Panc1 (cell line): Measurements from ENCODE around the gene ZP2. TPM values are rescaled to one million over a fixed set of nuclear protein-coding genes. Genes with fewer than 3 reads are reported as not detected.

Experiments
- ATAC-seq: fragments of 200-7000 bp; cut with Tn5 transposase; 2 replicates; pipeline ENCODE4 v1.9.1; 2020; ENCODE audit warnings: mild to moderate bottlenecking, moderate library complexity
- BruUV-seq: library from RNA; stranded (reverse); fragments of 400-500 nt; replicated peaks from 2 replicates; lab custom pipeline; 2021; lab: Mats Ljungman, UMichigan
- CTCF ChIA-PET: fragments of 300-600 bp; sonication (Branson Sonifier 250); formaldehyde crosslinking; loops from one replicate; lab custom pipeline; 2022; ENCODE audit warnings: antibody characterized with exemption; lab: Charles Lee
- POLR2A ChIA-PET: fragments of 300-600 bp; sonication (Branson Sonifier 250); formaldehyde crosslinking; loops from one replicate; lab custom pipeline; 2022; ENCODE audit warnings: antibody characterized with exemption; lab: Charles Lee
- DNase-seq: peaks from one replicate; pipeline ENCODE4 v3.0.0-alpha.2; 2010; ENCODE audit warnings: low read depth, low spot score
- H3K27ac ChIP-seq: 2 replicates; pipeline ENCODE4 v1.5.1; 2011; ENCODE audit warnings: mild to moderate bottlenecking, low read length, inconsistent platforms
- H3K27me3 ChIP-seq: fragments of 200-500 bp; sonication (Bioruptor generic); 2 replicates; pipeline ENCODE4 v1.6.0; 2014; ENCODE audit warnings: low read length, inconsistent platforms; ENCODE audit not compliant: control insufficient read depth, insufficient read depth
- H3K36me3 ChIP-seq: fragments of 200-500 bp; sonication (Bioruptor generic); 2 replicates; pipeline ENCODE4 v1.5.1; 2014; ENCODE audit warnings: inconsistent platforms, mild to moderate bottlenecking, low read length, moderate library complexity; ENCODE audit not compliant: control insufficient read depth, insufficient read depth
- H3K4me1 ChIP-seq: 2 replicates; pipeline ENCODE4 v1.5.1; 2011; ENCODE audit warnings: inconsistent platforms, mild to moderate bottlenecking, low read length, moderate library complexity; ENCODE audit not compliant: control insufficient read depth, insufficient read depth
- H3K4me3 ChIP-seq, 2 experiments: 2 replicates each; pipeline ENCODE4 v1.5.1; 2011 to 2012; ENCODE audit warnings: low read depth in 2 of 2, low read length in 2 of 2, mild to moderate bottlenecking in 2 of 2, inconsistent platforms in 1 of 2, moderate library complexity in 1 of 2
- H3K9me3 ChIP-seq: fragments of 200-500 bp; sonication (Bioruptor generic); 2 replicates; pipeline ENCODE4 v1.5.1; 2014; ENCODE audit warnings: low read depth, mild to moderate bottlenecking, inconsistent platforms, low read length, moderate library complexity; ENCODE audit not compliant: control insufficient read depth, insufficient read depth
- CTCF ChIP-seq: fragments of 450-650 bp; IDR thresholded peaks from 2 replicates; pipeline ENCODE4 v1.5.1; 2017; ENCODE audit warnings: mild to moderate bottlenecking
- POLR2AphosphoS5 ChIP-seq: IDR thresholded peaks from 2 replicates; pipeline ENCODE4 v1.6.1; 2012; ENCODE audit warnings: mild to moderate bottlenecking, low read depth, low read length, moderate library complexity
- REST ChIP-seq, 2 experiments: IDR thresholded peaks; 2 replicates each; pipeline ENCODE4 v1.6.1; 2011 to 2012; ENCODE audit warnings: low read depth in 2 of 2, control low read depth in 1 of 2, low read length in 1 of 2, mild to moderate bottlenecking in 1 of 2, moderate library complexity in 1 of 2; ENCODE audit not compliant: insufficient read depth in 1 of 2
- SIN3A ChIP-seq: IDR thresholded peaks from 2 replicates; pipeline ENCODE4 v1.6.1; 2012; ENCODE audit warnings: low read depth, mild to moderate bottlenecking, low read length, moderate library complexity, borderline replicate concordance; ENCODE audit not compliant: insufficient read depth
- TCF7L2 ChIP-seq: IDR thresholded peaks from 2 replicates; pipeline ENCODE4 v1.6.1; 2011; ENCODE audit warnings: mild to moderate bottlenecking, low read depth, low read length, inconsistent platforms
- in situ Hi-C: cut with HindIII; loops from 2 replicates; pipeline ENCODE4 v1.10.0; 2016; ENCODE audit warnings: low sequenced_read_pairs, low pct_unique_long_range_greater_than_20kb
- intact Hi-C: fragments of 100-400 bp; cut with micrococcal nuclease; formaldehyde crosslinking; loops from one replicate; pipeline ENCODE4 v1.10.0; 2022; ENCODE audit not compliant: unreplicated experiment
- total RNA-seq: library from RNA; stranded (reverse); gene quantifications from one replicate; pipeline ENCODE4 v1.2.1, GENCODE V29; 2021; ENCODE audit not compliant: unreplicated experiment

ZP2 gene
- total RNA-seq, 1 experiment from 2014 or later = not detected

GRCh38 chr16:21239646-21240045 is 28.3 kb upstream of the ZP2 start:
- TF ChIP-seq TCF7L2 (no peak), REST (IDR thresholded peaks at IDR 0.05; ENCODE audit: insufficient read depth in 1 of 2, low read depth in 2 of 2, low read length in 1 of 2) (no peak), POLR2AphosphoS5 (no peak), SIN3A (no peak), CTCF (no peak)
- ChIA-PET CTCF (no interaction called here), POLR2A (no interaction called here)
- no peak for ATAC-seq
- no peaks in the 10 kb centered on the region for H3K9me3 ChIP-seq
- BruUV-seq = no TSS peak
- no peak overlapping the region for H3K4me3 ChIP-seq
- H3K27ac ChIP-seq = no peak overlapping the region
- in situ Hi-C loops = no loop called here
- DNase-seq = no peak
- H3K27me3 ChIP-seq = 0 out of 2 replicates have a peak, but pooled peaks cover 5% of the 10 kb centered on the region
- H3K36me3 ChIP-seq = no peaks in the 10 kb centered on the region
- no peaks in the 10 kb centered on the region for H3K4me1 ChIP-seq
- intact Hi-C loops = no loop called here

- peaks cover 13% of the 10 kb centered on the region; the same call in 1 of the 2 replicates for H3K27me3 ChIP-seq
- no peaks in the 10 kb centered on the region for H3K4me1 ChIP-seq
- DNase-seq (no peak), ATAC-seq (no peak)
- intact Hi-C loops = no loop called here
- TF ChIP-seq TCF7L2 (no peak), REST (IDR thresholded peaks at IDR 0.05; ENCODE audit: insufficient read depth in 1 of 2, low read depth in 2 of 2, low read length in 1 of 2) (no peak), POLR2AphosphoS5 (no peak), SIN3A (no peak), CTCF (no peak)
- ChIA-PET CTCF (no interaction called here), POLR2A (no interaction called here)
- no peaks in the 10 kb centered on the region for H3K36me3 ChIP-seq
- H3K27ac ChIP-seq = no peak overlapping the region
- no peaks in the 10 kb centered on the region for H3K9me3 ChIP-seq
- H3K4me3 ChIP-seq = no peak overlapping the region
- in situ Hi-C loops = no loop called here
- BruUV-seq = no TSS peak
These were observed 25.5 kb upstream of the ZP2 start for GRCh38 chr16:21236831-21237230.
